Measurements from ENCODE around the gene MYO18A.

DNA sequence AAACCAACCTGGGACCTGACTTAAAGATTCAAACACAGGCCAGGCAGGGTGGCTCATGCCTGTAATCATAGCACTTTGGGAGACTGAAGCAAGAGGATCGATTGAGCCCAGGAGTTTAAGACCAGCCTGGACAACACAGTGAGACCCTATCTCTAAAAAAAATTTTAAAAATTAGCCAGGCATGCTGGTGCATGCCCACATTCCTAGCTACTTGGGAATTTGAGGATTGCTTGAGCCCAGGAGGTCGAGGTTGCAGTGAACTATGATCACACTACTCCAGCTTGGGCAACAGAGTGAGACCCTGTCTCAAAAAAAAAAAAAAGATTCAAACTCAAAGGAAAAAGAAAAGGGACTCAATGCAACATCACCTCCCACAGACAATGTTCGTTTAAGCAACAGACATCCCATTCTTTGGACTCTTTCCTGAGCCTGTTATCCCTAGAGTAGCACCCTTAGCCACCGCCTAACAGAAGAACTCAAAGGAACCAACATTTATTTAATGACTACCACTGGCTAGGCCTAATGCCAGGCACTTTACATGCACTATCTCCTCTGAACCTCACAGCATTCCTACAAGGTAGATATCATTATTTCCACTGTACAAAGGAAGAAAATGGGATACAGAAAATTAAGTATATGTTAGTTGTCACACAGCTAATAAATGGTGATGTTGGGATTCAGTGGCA, 12.7 kb downstream of the MYO18A start:
- TF ChIP-seq, protein P1, sequence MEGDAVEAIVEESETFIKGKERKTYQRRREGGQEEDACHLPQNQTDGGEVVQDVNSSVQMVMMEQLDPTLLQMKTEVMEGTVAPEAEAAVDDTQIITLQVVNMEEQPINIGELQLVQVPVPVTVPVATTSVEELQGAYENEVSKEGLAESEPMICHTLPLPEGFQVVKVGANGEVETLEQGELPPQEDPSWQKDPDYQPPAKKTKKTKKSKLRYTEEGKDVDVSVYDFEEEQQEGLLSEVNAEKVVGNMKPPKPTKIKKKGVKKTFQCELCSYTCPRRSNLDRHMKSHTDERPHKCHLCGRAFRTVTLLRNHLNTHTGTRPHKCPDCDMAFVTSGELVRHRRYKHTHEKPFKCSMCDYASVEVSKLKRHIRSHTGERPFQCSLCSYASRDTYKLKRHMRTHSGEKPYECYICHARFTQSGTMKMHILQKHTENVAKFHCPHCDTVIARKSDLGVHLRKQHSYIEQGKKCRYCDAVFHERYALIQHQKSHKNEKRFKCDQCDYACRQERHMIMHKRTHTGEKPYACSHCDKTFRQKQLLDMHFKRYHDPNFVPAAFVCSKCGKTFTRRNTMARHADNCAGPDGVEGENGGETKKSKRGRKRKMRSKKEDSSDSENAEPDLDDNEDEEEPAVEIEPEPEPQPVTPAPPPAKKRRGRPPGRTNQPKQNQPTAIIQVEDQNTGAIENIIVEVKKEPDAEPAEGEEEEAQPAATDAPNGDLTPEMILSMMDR (IDR thresholded peaks at IDR 0.05; ENCODE audit: borderline replicate concordance, extremely low read depth, low read length, poor library complexity, severe bottlenecking) = no peak
- no peak for TF ChIP-seq EZH2 (IDR thresholded peaks at IDR 0.05; ENCODE audit: borderline replicate concordance, low read depth, low read length, severe bottlenecking)

Data from DND-41 (cell line).